Measurements from ENCODE around the gene GDPGP1. TPM values are rescaled to one million over a fixed set of nuclear protein-coding genes. Genes with fewer than 3 reads are reported as not detected.

The GDPGP1 gene
- total RNA-seq, 1 experiment from 2014 or later, result 22.8 TPM

DNA sequence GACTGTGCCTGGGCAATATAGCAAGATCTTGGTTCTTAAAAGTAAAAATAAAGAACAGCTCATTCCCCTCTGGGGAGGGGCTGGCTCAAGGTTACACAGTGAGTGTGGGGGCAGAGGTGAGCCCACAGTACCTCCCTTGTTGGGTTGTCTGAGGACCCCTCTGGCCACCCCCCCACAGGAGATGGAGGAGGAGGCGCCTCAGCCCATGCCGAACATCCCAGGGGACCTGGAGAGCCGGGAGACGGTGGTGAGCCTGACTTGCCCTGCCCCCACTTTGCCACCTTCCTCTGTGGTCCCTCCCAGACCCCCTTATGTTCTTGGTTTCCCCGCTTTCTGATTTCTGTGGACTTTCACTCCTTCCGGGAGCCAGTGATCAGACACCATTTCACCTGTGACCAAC, 60.1 kb downstream of the GDPGP1 start:
- no peaks in the 10 kb centered on the region for H3K9me3 ChIP-seq (ENCODE audit: control insufficient read depth, insufficient read depth, low read depth, low read length)
- H3K27ac ChIP-seq (ENCODE audit: low read length), result no peak overlapping the region
- BruUV-seq (replicated peaks), result no TSS peak
- intact Hi-C loops (cut with micrococcal nuclease; ENCODE audit: unreplicated experiment) (no loop called here), in situ Hi-C loops (cut with HindIII; ENCODE audit: low pct_unique_long_range_greater_than_20kb, low sequenced_read_pairs) (no loop called here)
- no peaks in the 10 kb centered on the region for H3K27me3 ChIP-seq (ENCODE audit: control insufficient read depth, insufficient read depth, low read length)
- H3K4me3 ChIP-seq (ENCODE audit: low read depth in 2 of 2, low read length in 2 of 2), result no peak overlapping the region
- peaks cover 5% of the 10 kb centered on the region for H3K4me1 ChIP-seq (ENCODE audit: control insufficient read depth, insufficient read depth, low read length)
- ATAC-seq (no peak), DNase-seq (ENCODE audit: low read depth, low spot score) (no peak)
- H3K36me3 ChIP-seq (ENCODE audit: control insufficient read depth, insufficient read depth, low read length), result no peaks in the 10 kb centered on the region
- POLR2A ChIA-PET, result no interaction called here
- CTCF ChIA-PET, result interaction anchor here (0.8 kb wide), 1 partner anchor 15 kb away, joined by 5 read pairs; no protein-coding TSS in a partner anchor
- TF ChIP-seq TCF7L2 (IDR thresholded peaks at IDR 0.05; ENCODE audit: low read depth, low read length), result no peak
- no peak for TF ChIP-seq POLR2AphosphoS5 (IDR thresholded peaks at IDR 0.05; ENCODE audit: low read depth, low read length)
- TF ChIP-seq, protein P1, sequence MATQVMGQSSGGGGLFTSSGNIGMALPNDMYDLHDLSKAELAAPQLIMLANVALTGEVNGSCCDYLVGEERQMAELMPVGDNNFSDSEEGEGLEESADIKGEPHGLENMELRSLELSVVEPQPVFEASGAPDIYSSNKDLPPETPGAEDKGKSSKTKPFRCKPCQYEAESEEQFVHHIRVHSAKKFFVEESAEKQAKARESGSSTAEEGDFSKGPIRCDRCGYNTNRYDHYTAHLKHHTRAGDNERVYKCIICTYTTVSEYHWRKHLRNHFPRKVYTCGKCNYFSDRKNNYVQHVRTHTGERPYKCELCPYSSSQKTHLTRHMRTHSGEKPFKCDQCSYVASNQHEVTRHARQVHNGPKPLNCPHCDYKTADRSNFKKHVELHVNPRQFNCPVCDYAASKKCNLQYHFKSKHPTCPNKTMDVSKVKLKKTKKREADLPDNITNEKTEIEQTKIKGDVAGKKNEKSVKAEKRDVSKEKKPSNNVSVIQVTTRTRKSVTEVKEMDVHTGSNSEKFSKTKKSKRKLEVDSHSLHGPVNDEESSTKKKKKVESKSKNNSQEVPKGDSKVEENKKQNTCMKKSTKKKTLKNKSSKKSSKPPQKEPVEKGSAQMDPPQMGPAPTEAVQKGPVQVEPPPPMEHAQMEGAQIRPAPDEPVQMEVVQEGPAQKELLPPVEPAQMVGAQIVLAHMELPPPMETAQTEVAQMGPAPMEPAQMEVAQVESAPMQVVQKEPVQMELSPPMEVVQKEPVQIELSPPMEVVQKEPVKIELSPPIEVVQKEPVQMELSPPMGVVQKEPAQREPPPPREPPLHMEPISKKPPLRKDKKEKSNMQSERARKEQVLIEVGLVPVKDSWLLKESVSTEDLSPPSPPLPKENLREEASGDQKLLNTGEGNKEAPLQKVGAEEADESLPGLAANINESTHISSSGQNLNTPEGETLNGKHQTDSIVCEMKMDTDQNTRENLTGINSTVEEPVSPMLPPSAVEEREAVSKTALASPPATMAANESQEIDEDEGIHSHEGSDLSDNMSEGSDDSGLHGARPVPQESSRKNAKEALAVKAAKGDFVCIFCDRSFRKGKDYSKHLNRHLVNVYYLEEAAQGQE (IDR thresholded peaks at IDR 0.05; ENCODE audit: insufficient read depth in 1 of 2, low read depth in 2 of 2, low read length in 1 of 2), result no peak
- TF ChIP-seq, protein P2, sequence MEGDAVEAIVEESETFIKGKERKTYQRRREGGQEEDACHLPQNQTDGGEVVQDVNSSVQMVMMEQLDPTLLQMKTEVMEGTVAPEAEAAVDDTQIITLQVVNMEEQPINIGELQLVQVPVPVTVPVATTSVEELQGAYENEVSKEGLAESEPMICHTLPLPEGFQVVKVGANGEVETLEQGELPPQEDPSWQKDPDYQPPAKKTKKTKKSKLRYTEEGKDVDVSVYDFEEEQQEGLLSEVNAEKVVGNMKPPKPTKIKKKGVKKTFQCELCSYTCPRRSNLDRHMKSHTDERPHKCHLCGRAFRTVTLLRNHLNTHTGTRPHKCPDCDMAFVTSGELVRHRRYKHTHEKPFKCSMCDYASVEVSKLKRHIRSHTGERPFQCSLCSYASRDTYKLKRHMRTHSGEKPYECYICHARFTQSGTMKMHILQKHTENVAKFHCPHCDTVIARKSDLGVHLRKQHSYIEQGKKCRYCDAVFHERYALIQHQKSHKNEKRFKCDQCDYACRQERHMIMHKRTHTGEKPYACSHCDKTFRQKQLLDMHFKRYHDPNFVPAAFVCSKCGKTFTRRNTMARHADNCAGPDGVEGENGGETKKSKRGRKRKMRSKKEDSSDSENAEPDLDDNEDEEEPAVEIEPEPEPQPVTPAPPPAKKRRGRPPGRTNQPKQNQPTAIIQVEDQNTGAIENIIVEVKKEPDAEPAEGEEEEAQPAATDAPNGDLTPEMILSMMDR (IDR thresholded peaks at IDR 0.05), result no peak
- TF ChIP-seq SIN3A (IDR thresholded peaks at IDR 0.05; ENCODE audit: borderline replicate concordance, insufficient read depth, low read depth, low read length), result no peak

DNA sequence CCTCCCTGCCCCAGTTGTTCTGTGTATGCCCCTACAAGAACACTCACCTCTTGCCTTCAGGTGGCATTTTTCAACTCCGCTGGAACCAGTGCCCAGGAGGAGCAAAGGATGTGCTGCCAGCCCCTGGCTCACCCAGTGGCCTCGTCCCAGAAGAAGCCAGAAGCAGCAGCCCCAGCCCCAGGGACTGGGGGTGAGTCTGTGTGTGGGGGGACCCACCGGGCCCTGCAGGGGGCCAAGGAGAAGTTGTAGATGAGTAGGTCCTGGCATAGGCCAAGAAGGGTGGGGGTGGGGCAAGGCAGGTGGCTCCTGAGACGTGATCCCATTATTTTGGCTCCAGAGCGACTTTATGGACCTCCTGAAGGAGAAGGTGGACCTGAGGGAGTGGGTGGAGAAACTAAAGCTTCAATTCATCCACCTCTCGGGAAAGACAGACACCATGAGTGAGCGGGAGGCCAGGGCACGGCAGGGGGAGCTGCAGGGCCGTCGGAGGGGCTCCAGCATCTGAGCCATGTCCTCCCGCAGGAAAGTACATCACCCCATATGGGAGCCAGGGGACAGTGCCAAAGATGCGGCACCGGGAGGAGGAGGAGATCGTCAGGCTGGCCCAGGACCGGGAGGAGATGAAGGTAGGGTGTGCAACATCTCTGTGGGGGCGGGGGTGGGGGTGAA, 60.7 kb downstream of the GDPGP1 start:
- H3K9me3 ChIP-seq (ENCODE audit: control insufficient read depth, insufficient read depth, low read depth, low read length), result no peaks in the 10 kb centered on the region
- in situ Hi-C loops (cut with HindIII; ENCODE audit: low pct_unique_long_range_greater_than_20kb, low sequenced_read_pairs) (no loop called here), intact Hi-C loops (cut with micrococcal nuclease; ENCODE audit: unreplicated experiment) (no loop called here)
- POLR2A ChIA-PET, result no interaction called here
- CTCF ChIA-PET, result interaction anchor here (0.6 to 0.8 kb wide), 3 partner anchors 14 to 308 kb away, joined by 5 to 6 read pairs (median 5); no protein-coding TSS in a partner anchor
- peaks cover 5% of the 10 kb centered on the region for H3K4me1 ChIP-seq (ENCODE audit: control insufficient read depth, insufficient read depth, low read length)
- ATAC-seq (peak; percentile 77), DNase-seq (ENCODE audit: low read depth, low spot score) (no peak)
- peak overlapping the region in 1 of 2 experiments; percentile 29; a peak in 1 of 4 replicates for H3K4me3 ChIP-seq (ENCODE audit: low read depth in 2 of 2, low read length in 2 of 2)
- no TSS peak for BruUV-seq (replicated peaks)
- H3K36me3 ChIP-seq (ENCODE audit: control insufficient read depth, insufficient read depth, low read length), result no peaks in the 10 kb centered on the region
- no peak overlapping the region for H3K27ac ChIP-seq (ENCODE audit: low read length)
- TF ChIP-seq SIN3A (IDR thresholded peaks at IDR 0.05; ENCODE audit: borderline replicate concordance, insufficient read depth, low read depth, low read length), result no peak
- TF ChIP-seq, protein P2 (IDR thresholded peaks at IDR 0.05), result peak; percentile 70
- no peaks in the 10 kb centered on the region for H3K27me3 ChIP-seq (ENCODE audit: control insufficient read depth, insufficient read depth, low read length)
